ENCODE measurements around the gene ZNF280B. TPM values are rescaled to one million over a fixed set of nuclear protein-coding genes. Genes with fewer than 3 reads are reported as not detected.

The ZNF280B gene
- total RNA-seq, 1 experiment from 2014 or later = not detected

GRCh38 chr22:22452996-22453686, 55.4 kb downstream of the ZNF280B start:
- Mint-ChIP-seq H3K27me3 (ENCODE audit: insufficient read depth, unreplicated experiment) (peaks cover 64% of the 10 kb centered on the region), H3K9me3 (ENCODE audit: unreplicated experiment) (no peaks in the 10 kb centered on the region)
- TF ChIP-seq CTCF (IDR thresholded peaks at IDR 0.05; ENCODE audit: unreplicated experiment) = no peak

GRCh38 chr22:22452211-22452610, 56.3 kb downstream of the ZNF280B start:
- H3K36me3 Mint-ChIP-seq (ENCODE audit: insufficient read depth, unreplicated experiment) = no peaks in the 10 kb centered on the region
- no peak for TF ChIP-seq CTCF (IDR thresholded peaks at IDR 0.05; ENCODE audit: unreplicated experiment)
- ChIA-PET POLR2A (no interaction called here), CTCF (interaction anchor here (0.6 to 2.2 kb wide), 3 partner anchors 9 to 507 kb away, joined by 3 to 10 read pairs (median 3); no protein-coding TSS in a partner anchor)
- H3K4me3 Mint-ChIP-seq (ENCODE audit: unreplicated experiment) = no peak overlapping the region
- H3K4me1 Mint-ChIP-seq (ENCODE audit: insufficient read depth, unreplicated experiment) = no peaks in the 10 kb centered on the region
- no peak overlapping the region for H3K27ac Mint-ChIP-seq (ENCODE audit: low read depth, unreplicated experiment)
- peaks cover 69% of the 10 kb centered on the region for H3K27me3 Mint-ChIP-seq (ENCODE audit: insufficient read depth, unreplicated experiment)
- H3K9me3 Mint-ChIP-seq (ENCODE audit: unreplicated experiment) = no peaks in the 10 kb centered on the region
- no peak for DNase-seq (ENCODE audit: unreplicated experiment)
- intact Hi-C loops (cut with micrococcal nuclease) = no loop called here
- BruUV-seq (replicated peaks) = no TSS peak

More at GRCh38 chr22:22452996-22453686, 55.4 kb downstream of the ZNF280B start:
- POLR2A ChIA-PET = no interaction called here
- no TSS peak for BruUV-seq (replicated peaks)
- no peaks in the 10 kb centered on the region for H3K36me3 Mint-ChIP-seq (ENCODE audit: insufficient read depth, unreplicated experiment)
- no peak overlapping the region for H3K27ac Mint-ChIP-seq (ENCODE audit: low read depth, unreplicated experiment)
- H3K4me1 Mint-ChIP-seq (ENCODE audit: insufficient read depth, unreplicated experiment) = no peaks in the 10 kb centered on the region
- intact Hi-C loops (cut with micrococcal nuclease) = no loop called here
- no peak overlapping the region for H3K4me3 Mint-ChIP-seq (ENCODE audit: unreplicated experiment)
- CTCF ChIA-PET = interaction anchor here (2.2 kb wide), 1 partner anchor 10 kb away, joined by 10 read pairs; no protein-coding TSS in a partner anchor
- no peak for DNase-seq (ENCODE audit: unreplicated experiment)

GRCh38 chr22:22450343-22450839, 58.2 kb downstream of the ZNF280B start:
- CTCF ChIA-PET = interaction anchor here (0.6 to 1.3 kb wide), 6 partner anchors 13 to 234 kb away, joined by 3 to 8 read pairs (median 4); no protein-coding TSS in a partner anchor
- no peak for TF ChIP-seq CTCF (IDR thresholded peaks at IDR 0.05; ENCODE audit: unreplicated experiment)

GRCh38 chr22:22449819-22450218, 58.7 kb downstream of the ZNF280B start:
- TF ChIP-seq CTCF (IDR thresholded peaks at IDR 0.05; ENCODE audit: unreplicated experiment) = no peak
- Mint-ChIP-seq H3K9me3 (ENCODE audit: unreplicated experiment) (peaks cover 3% of the 10 kb centered on the region), H3K4me1 (ENCODE audit: insufficient read depth, unreplicated experiment) (no peaks in the 10 kb centered on the region), H3K36me3 (ENCODE audit: insufficient read depth, unreplicated experiment) (no peaks in the 10 kb centered on the region), H3K27me3 (ENCODE audit: insufficient read depth, unreplicated experiment) (peaks cover 76% of the 10 kb centered on the region), H3K4me3 (ENCODE audit: unreplicated experiment) (no peak overlapping the region), H3K27ac (ENCODE audit: low read depth, unreplicated experiment) (no peak overlapping the region)
- CTCF ChIA-PET = interaction anchor here (0.6 to 1.3 kb wide), 5 partner anchors 13 to 135 kb away, joined by 3 to 8 read pairs (median 3); no protein-coding TSS in a partner anchor
- intact Hi-C loops (cut with micrococcal nuclease) = no loop called here
- no peak for DNase-seq (ENCODE audit: unreplicated experiment)
- POLR2A ChIA-PET = no interaction called here
- BruUV-seq (replicated peaks) = no TSS peak

More at GRCh38 chr22:22450343-22450839, 58.2 kb downstream of the ZNF280B start:
- H3K4me1 Mint-ChIP-seq (ENCODE audit: insufficient read depth, unreplicated experiment) = no peaks in the 10 kb centered on the region
- no peaks in the 10 kb centered on the region for H3K36me3 Mint-ChIP-seq (ENCODE audit: insufficient read depth, unreplicated experiment)
- peaks cover 81% of the 10 kb centered on the region for H3K27me3 Mint-ChIP-seq (ENCODE audit: insufficient read depth, unreplicated experiment)
- no peaks in the 10 kb centered on the region for H3K9me3 Mint-ChIP-seq (ENCODE audit: unreplicated experiment)
- no peak overlapping the region for H3K27ac Mint-ChIP-seq (ENCODE audit: low read depth, unreplicated experiment)
- no TSS peak for BruUV-seq (replicated peaks)
- no peak for DNase-seq (ENCODE audit: unreplicated experiment)
- intact Hi-C loops (cut with micrococcal nuclease) = no loop called here
- H3K4me3 Mint-ChIP-seq (ENCODE audit: unreplicated experiment) = no peak overlapping the region
- POLR2A ChIA-PET = no interaction called here

Data from MCF 10A (cell line).